ENCODE measurements around the gene IMMP2L. TPM values are rescaled to one million over a fixed set of nuclear protein-coding genes. Genes with fewer than 3 reads are reported as not detected.

The IMMP2L gene
- total and polyA plus RNA-seq, 2 of the 4 experiments (the other 2 are of a cell fraction): 5.8 to 9.3 TPM

GRCh38 chr7:110698576-110698975 is 863.7 kb downstream of the IMMP2L start:
- Histone ChIP-seq H3K18ac (ENCODE audit: low read depth, low read length) (no peak overlapping the region), H3K79me1 (ENCODE audit: low read depth in 1 of 2, low read length in 2 of 2) (no peaks in the 10 kb centered on the region), H2BK120ac (ENCODE audit: low read depth, low read length) (no peak overlapping the region), H4K8ac (ENCODE audit: low read depth in 2 of 2, low read length in 2 of 2) (no peak overlapping the region), H4K91ac (ENCODE audit: insufficient read depth, low read depth, low read length) (no peak overlapping the region), H3K4me1 (ENCODE audit: control insufficient read depth, insufficient read depth, low read length) (no peaks in the 10 kb centered on the region), H3K4ac (ENCODE audit: low read depth, low read length) (no peak overlapping the region), H2AK5ac (ENCODE audit: low read depth, low read length) (no peak overlapping the region), H3K9me1 (ENCODE audit: insufficient read depth, low read length) (no peaks in the 10 kb centered on the region), H2BK5ac (ENCODE audit: low read depth, low read length, poor library complexity, severe bottlenecking) (no peak overlapping the region), H3K23ac (ENCODE audit: low read depth, low read length) (no peak overlapping the region), H2AK9ac (replicated peaks; ENCODE audit: low read depth, low read length, poor library complexity) (no peak overlapping the region), H3K9me3 (ENCODE audit: control insufficient read depth, insufficient read depth, low read length) (no peaks in the 10 kb centered on the region), H2BK15ac (ENCODE audit: low read depth, low read length) (no peak overlapping the region), H3K9ac (ENCODE audit: low read depth, low read length) (no peak overlapping the region), H3K14ac (replicated peaks; ENCODE audit: low read depth, low read length) (no peak overlapping the region), H3K56ac (ENCODE audit: extremely low read depth, insufficient read depth, low read length) (no peak overlapping the region), H2BK20ac (ENCODE audit: low read depth, low read length) (no peak overlapping the region), H4K20me1 (ENCODE audit: insufficient read depth, low read length) (no peaks in the 10 kb centered on the region), H4K5ac (ENCODE audit: low read depth, low read length) (no peak overlapping the region), H3K27ac (ENCODE audit: insufficient read depth, low read length) (no peak overlapping the region), H3K4me3 (ENCODE audit: insufficient read depth, low read depth, low read length) (no peak overlapping the region), H2AFZ (replicated peaks; ENCODE audit: low read length, poor library complexity) (no peak overlapping the region), H3K27me3 (ENCODE audit: control insufficient read depth, insufficient read depth, low read length) (no peaks in the 10 kb centered on the region), H3K4me2 (ENCODE audit: low read depth, low read length) (no peak overlapping the region), H3K36me3 (ENCODE audit: control insufficient read depth, insufficient read depth, low read length) (no peaks in the 10 kb centered on the region)
- BruUV-seq (replicated peaks): no TSS peak
- ChIA-PET CTCF (no interaction called here), POLR2A (ENCODE audit: unreplicated experiment) (no interaction called here)
- WGBS, 2 experiments (ENCODE audit: extremely low coverage in 2 of 2, insufficient read length in 1 of 2): no CpG with 5 or more reads among the region's 3 CpGs
- dilution Hi-C loops (cut with HindIII; ENCODE audit: low sequenced_read_pairs, unreplicated experiment): no loop called here
- in situ Hi-C loops (cut with MboI; ENCODE audit: low sequenced_read_pairs): no loop called here
- no peak for TF ChIP-seq RCOR1 (IDR thresholded peaks at IDR 0.05; ENCODE audit: insufficient replicate concordance, low read length)
- no peak for TF ChIP-seq MXI1 (IDR thresholded peaks at IDR 0.05; ENCODE audit: borderline replicate concordance, low read depth, low read length)
- no peak for TF ChIP-seq RAD21 (IDR thresholded peaks at IDR 0.05; ENCODE audit: low read length)
- no peak for TF ChIP-seq MAFK (IDR thresholded peaks at IDR 0.05; ENCODE audit: low read depth, low read length)
- TF ChIP-seq ELK1 (IDR thresholded peaks at IDR 0.05; ENCODE audit: borderline replicate concordance, low read depth, low read length): no peak
- TF ChIP-seq, protein P1, sequence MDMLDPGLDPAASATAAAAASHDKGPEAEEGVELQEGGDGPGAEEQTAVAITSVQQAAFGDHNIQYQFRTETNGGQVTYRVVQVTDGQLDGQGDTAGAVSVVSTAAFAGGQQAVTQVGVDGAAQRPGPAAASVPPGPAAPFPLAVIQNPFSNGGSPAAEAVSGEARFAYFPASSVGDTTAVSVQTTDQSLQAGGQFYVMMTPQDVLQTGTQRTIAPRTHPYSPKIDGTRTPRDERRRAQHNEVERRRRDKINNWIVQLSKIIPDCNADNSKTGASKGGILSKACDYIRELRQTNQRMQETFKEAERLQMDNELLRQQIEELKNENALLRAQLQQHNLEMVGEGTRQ (IDR thresholded peaks at IDR 0.05; ENCODE audit: low read depth, low read length): no peak
- no peak for TF ChIP-seq CHD1 (IDR thresholded peaks at IDR 0.05; ENCODE audit: low read depth, low read length)
- TF ChIP-seq CEBPB (IDR thresholded peaks at IDR 0.05; ENCODE audit: low read depth, low read length): no peak
- no peak for TF ChIP-seq MAZ (IDR thresholded peaks at IDR 0.05; ENCODE audit: borderline replicate concordance, low read depth, low read length)
- no peak for TF ChIP-seq FOS (IDR thresholded peaks at IDR 0.05; ENCODE audit: low read depth, low read length)
- TF ChIP-seq SMC3 (IDR thresholded peaks at IDR 0.05; ENCODE audit: low read depth, low read length): no peak
- TF ChIP-seq, protein P2, sequence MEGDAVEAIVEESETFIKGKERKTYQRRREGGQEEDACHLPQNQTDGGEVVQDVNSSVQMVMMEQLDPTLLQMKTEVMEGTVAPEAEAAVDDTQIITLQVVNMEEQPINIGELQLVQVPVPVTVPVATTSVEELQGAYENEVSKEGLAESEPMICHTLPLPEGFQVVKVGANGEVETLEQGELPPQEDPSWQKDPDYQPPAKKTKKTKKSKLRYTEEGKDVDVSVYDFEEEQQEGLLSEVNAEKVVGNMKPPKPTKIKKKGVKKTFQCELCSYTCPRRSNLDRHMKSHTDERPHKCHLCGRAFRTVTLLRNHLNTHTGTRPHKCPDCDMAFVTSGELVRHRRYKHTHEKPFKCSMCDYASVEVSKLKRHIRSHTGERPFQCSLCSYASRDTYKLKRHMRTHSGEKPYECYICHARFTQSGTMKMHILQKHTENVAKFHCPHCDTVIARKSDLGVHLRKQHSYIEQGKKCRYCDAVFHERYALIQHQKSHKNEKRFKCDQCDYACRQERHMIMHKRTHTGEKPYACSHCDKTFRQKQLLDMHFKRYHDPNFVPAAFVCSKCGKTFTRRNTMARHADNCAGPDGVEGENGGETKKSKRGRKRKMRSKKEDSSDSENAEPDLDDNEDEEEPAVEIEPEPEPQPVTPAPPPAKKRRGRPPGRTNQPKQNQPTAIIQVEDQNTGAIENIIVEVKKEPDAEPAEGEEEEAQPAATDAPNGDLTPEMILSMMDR (conservative IDR thresholded peaks at IDR 0.05; ENCODE audit: low read depth, low read length): no peak
- no peak for TF ChIP-seq POLR2A (IDR thresholded peaks at IDR 0.05; ENCODE audit: low read depth, low read length)
- no peak for TF ChIP-seq BHLHE40 (IDR thresholded peaks at IDR 0.05; ENCODE audit: low read depth, low read length)
- TF ChIP-seq RFX5 (IDR thresholded peaks at IDR 0.05; ENCODE audit: low read depth, low read length): no peak
- no peak for TF ChIP-seq NFE2L2 (IDR thresholded peaks at IDR 0.05; ENCODE audit: low read depth, low read length)
- intact Hi-C loops (cut with micrococcal nuclease): no loop called here
- peak; percentile 28 for DNase-seq
- no peak for ATAC-seq (ENCODE audit: low read depth)
